Sigmoid colon (tissue), 7 donors: ENCODE results near the gene PPP1R12B. TPM values are rescaled to one million over a fixed set of nuclear protein-coding genes. Genes with fewer than 3 reads are reported as not detected.

Experiments
- DNase-seq: peaks from one replicate; pipeline ENCODE4 v3.0.0-alpha.2; 2019
- H3K27ac ChIP-seq, 4 donors: fragments of 200-600 bp; sonication (generic); one replicate each; pipeline ENCODE4 v1.5.1; 2016 to 2019; ENCODE audit warnings: mild to moderate bottlenecking in 1 of 4
- H3K27me3 ChIP-seq, 3 donors: fragments of 200-600 bp; sonication (generic); one replicate each; pipeline ENCODE4 v1.5.1; 2019; ENCODE audit warnings: mild to moderate bottlenecking in 1 of 3
- H3K36me3 ChIP-seq, 4 donors: fragments of 200-600 bp; sonication (generic); one replicate each; pipeline ENCODE4 v1.5.1; 2016 to 2019
- H3K4me1 ChIP-seq, 4 donors: fragments of 200-600 bp; sonication (generic); one replicate each; pipeline ENCODE4 v1.5.1; 2017 to 2019
- H3K4me3 ChIP-seq, 4 donors: fragments of 200-600 bp; sonication (generic); one replicate each; pipeline ENCODE4 v1.5.1; 2017 to 2019; ENCODE audit warnings: mild to moderate bottlenecking in 2 of 4, moderate library complexity in 1 of 4
- H3K9me3 ChIP-seq, 4 donors: fragments of 200-600 bp in 3 of 4; sonication (generic) in 3 of 4; one replicate each; pipeline versions ENCODE4 v1.5.1 to v1.6.1; 2013 to 2019
- CTCF ChIP-seq, 4 experiments: fragments of 450-650 bp in 3 of 4; fragments of 200-600 bp in 1 of 4; IDR thresholded peaks; one replicate each; pipeline ENCODE4 v1.5.1; 2016 to 2019; ENCODE audit warnings: antibody characterized with exemption in 4 of 4, mild to moderate bottlenecking in 3 of 4, moderate library complexity in 2 of 4
- EP300 ChIP-seq, 4 donors: sonication (generic); formaldehyde crosslinking; IDR thresholded peaks; one replicate each; pipeline ENCODE4 v1.6.1; 2017; ENCODE audit warnings: antibody characterized with exemption in 4 of 4
- POLR2A ChIP-seq, 2 donors: fragments of 450-650 bp; IDR thresholded peaks; one replicate each; pipeline ENCODE4 v1.6.1; 2016; ENCODE audit warnings: antibody characterized with exemption in 2 of 2, mild to moderate bottlenecking in 2 of 2, moderate library complexity in 2 of 2
- POLR2AphosphoS5 ChIP-seq, 4 donors: sonication (generic); formaldehyde crosslinking; IDR thresholded peaks; one replicate each; pipeline ENCODE4 v1.6.1; 2017; ENCODE audit warnings: antibody characterized with exemption in 4 of 4
- WGBS, 2 donors: extraction: QIAGEN DNeasy Blood & Tissue Kit; methylation state at CpG; one replicate each; pipeline ENCODE4 v1.1.7; 2013; 5-methylcytosine and 5-hydroxymethylcytosine counted together
- intact Hi-C: fragments of 100-400 bp; cut with DNase I; formaldehyde crosslinking; loops from one replicate; pipeline ENCODE4 v1.15.1; 2023
- polyA plus RNA-seq, 3 donors: library from polyadenylated mRNA; stranded (reverse); fragments of 200-250 nt; gene quantifications; one replicate each; pipeline ENCODE4 v1.2.3, GENCODE V29; 2013
- total RNA-seq, 4 donors: library from RNA; depleted of rRNA; stranded (reverse); fragments of >200 nt; gene quantifications; one replicate each; pipeline ENCODE4 v1.1.0, GENCODE V29; 2016
- donor health status: healthy with polysubstance abuse.
- donor health status: Bipolar disorder and iron deficiency.
- donor health status: healthy.

Gene PPP1R12B
- total RNA-seq: 100 to 1,000 TPM; 493 to 995 (median 807) TPM
- 10 to 100 TPM in 1 of 3 donors, 1 to 10 TPM in 2; 5.3 to 46.2 (median 8.4) TPM for polyA plus RNA-seq

GRCh38 chr1:202348509-202349205, at the start of gene PPP1R12B:
TSS of gene PPP1R12B (plus strand) at chr1:202348699. CDS start at chr1:202348852, 153 bp downstream.
- 0% methylated on average over 60 of the region's 60 CpGs for WGBS, 2 donors
- Histone ChIP-seq H3K27ac (peak within 1 kb of the TSS; percentile 84 to 96 (median 90)), H3K9me3 (no peaks in the 10 kb centered on the region), H3K4me1 (peaks cover 0 to 21% (median 14%) of the 10 kb centered on the region in 4 donors), H3K36me3 (no peaks in the 10 kb centered on the region), H3K4me3 (peak within 1 kb of the TSS; percentile 64 to 100 (median 96)), H3K27me3 (no peaks in the 10 kb centered on the region)
- TF ChIP-seq CTCF (IDR thresholded peaks at IDR 0.05) (no peak), POLR2A (IDR thresholded peaks at IDR 0.05) (peak in 1 of 2 donors; percentile 53), POLR2AphosphoS5 (IDR thresholded peaks at IDR 0.05) (peak; percentile 49 to 84 (median 76))
- intact Hi-C loops: loop anchor here (5.0 kb wide), 1 partner anchor 59 kb away; no protein-coding TSS in a partner anchor
- DNase-seq: peak; percentile 99

GRCh38 chr1:202302166-202302565, 46.3 kb upstream of the PPP1R12B start:
- no peak for DNase-seq
- Histone ChIP-seq H3K9me3 (no peaks in the 10 kb centered on the region), H3K27ac (no peak overlapping the region), H3K4me1 (no peaks in the 10 kb centered on the region), H3K36me3 (no peaks in the 10 kb centered on the region), H3K27me3 (no peaks in the 10 kb centered on the region), H3K4me3 (no peak overlapping the region)
- 94 to 95% methylated on average over 9 of the region's 9 CpGs for WGBS, 2 donors
- intact Hi-C loops: no loop called here
- no peak for TF ChIP-seq POLR2AphosphoS5 (IDR thresholded peaks at IDR 0.05)
- no peak for TF ChIP-seq CTCF (IDR thresholded peaks at IDR 0.05)
- TF ChIP-seq POLR2A (IDR thresholded peaks at IDR 0.05): no peak
- TF ChIP-seq EP300 (IDR thresholded peaks at IDR 0.05): no peak

GRCh38 chr1:202304375-202304774, 44.1 kb upstream of the PPP1R12B start:
- no peaks in the 10 kb centered on the region for H3K27me3 ChIP-seq
- WGBS, 2 donors: 85 to 91% methylated on average over 9 of the region's 9 CpGs
- no peak for TF ChIP-seq POLR2AphosphoS5 (IDR thresholded peaks at IDR 0.05)
- TF ChIP-seq CTCF (IDR thresholded peaks at IDR 0.05): no peak
- no peak for TF ChIP-seq POLR2A (IDR thresholded peaks at IDR 0.05)
- TF ChIP-seq EP300 (IDR thresholded peaks at IDR 0.05): no peak
- no peaks in the 10 kb centered on the region for H3K9me3 ChIP-seq
- no peak overlapping the region for H3K4me3 ChIP-seq
- DNase-seq: no peak
- no peaks in the 10 kb centered on the region for H3K4me1 ChIP-seq
- intact Hi-C loops: no loop called here
- H3K27ac ChIP-seq: no peak overlapping the region
- H3K36me3 ChIP-seq: no peaks in the 10 kb centered on the region

- no peaks in the 10 kb centered on the region for H3K27me3 ChIP-seq
- no peak overlapping the region for H3K27ac ChIP-seq
- no peaks in the 10 kb centered on the region for H3K36me3 ChIP-seq
- TF ChIP-seq EP300 (IDR thresholded peaks at IDR 0.05) (no peak), CTCF (IDR thresholded peaks at IDR 0.05) (no peak), POLR2AphosphoS5 (IDR thresholded peaks at IDR 0.05) (no peak), POLR2A (IDR thresholded peaks at IDR 0.05) (no peak)
- WGBS, 2 donors: 48 to 57% methylated on average over 1 of the region's 1 CpG
- no peaks in the 10 kb centered on the region for H3K4me1 ChIP-seq
- DNase-seq: no peak
- intact Hi-C loops: no loop called here
- H3K4me3 ChIP-seq: no peak overlapping the region
- no peaks in the 10 kb centered on the region for H3K9me3 ChIP-seq
Measured at GRCh38 chr1:202305168-202305567, 43.3 kb upstream of the PPP1R12B start.
